Kidney glomerular epithelial cell (primary cell): ENCODE measurements around the gene PTPRN2.

Experiments used
- DNase-seq: peaks from one replicate; lab custom pipeline; 2025; lab: John Stamatoyannopoulos, UW

PTPRN2 gene

DNA sequence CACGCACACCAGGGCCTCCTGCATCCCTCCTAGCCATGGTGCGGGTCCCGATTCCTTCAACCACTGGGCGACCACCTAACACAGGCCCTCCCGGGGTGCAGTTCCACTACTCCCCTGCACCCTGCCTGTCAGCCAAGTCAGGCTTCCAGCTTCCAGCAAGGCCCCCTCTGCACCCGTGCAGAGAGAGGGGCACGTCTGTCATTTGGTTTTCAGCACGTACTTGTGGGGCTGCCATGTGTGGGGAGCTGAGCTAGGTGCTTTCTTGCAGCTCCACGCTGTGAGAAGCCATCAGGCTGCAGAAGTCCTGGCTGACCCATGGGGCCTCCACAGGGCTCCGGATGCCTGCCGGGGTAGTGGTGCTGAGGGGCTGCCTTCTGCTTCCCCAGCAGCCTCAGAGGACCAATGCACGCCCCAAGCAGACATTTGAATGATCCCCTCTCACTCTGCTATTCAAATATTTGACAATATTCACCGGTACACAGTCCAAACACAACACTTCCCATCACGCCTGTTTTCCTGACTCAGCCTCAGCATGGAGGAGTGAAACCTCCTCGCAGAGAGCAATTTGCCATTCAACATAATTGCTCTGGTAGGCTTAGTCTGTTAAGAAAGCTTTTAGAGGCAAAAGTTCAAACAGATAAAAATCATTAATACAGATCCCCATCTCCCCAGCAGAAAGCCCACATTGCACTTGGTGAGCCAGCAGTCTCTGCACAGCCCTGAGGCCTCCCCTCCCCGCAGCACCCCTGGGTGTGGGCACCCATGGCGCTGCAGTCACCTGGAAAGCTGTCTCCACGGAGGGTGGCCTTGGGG lies 449.9 kb downstream of the PTPRN2 start:
- DNase-seq, result no peak

DNA sequence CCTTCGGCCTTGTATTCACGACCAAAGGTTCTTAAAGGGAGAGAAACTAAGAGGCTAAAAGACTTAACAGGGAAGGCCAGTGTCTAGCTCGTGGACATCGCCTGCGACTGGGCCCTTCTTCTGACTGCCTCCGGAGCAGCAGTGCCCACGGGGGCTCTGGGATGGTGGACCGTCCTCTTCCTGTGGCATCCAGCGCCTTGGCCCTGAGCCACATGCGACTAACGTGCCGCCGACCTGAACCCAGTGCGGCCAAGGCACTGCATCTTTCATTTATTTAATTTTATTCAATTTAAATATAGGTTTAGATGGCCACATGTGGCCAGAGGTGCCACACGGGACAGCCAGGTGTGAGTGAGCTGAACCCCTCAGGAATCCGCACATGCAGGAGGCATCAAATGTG lies 451.7 kb downstream of the PTPRN2 start:
- no peak for DNase-seq

DNA sequence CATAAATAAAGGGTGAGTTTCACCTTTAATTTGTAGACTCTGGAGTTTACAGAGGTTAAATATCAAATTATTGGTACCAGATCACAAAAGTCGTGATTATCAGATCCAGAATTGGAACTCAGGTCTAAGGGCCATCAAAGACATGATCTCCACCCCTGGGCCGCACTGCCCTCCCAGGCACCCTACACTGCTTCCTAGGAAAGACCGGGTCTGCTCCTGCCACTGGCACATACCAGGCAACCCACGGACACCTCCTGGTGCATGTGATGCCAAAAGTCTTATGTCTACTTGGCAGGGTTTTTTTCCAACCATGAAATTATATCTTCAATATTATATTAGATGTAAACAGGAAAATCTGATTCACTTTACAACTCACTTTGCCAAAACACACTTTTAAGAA lies 452.8 kb downstream of the PTPRN2 start:
- no peak for DNase-seq

DNA sequence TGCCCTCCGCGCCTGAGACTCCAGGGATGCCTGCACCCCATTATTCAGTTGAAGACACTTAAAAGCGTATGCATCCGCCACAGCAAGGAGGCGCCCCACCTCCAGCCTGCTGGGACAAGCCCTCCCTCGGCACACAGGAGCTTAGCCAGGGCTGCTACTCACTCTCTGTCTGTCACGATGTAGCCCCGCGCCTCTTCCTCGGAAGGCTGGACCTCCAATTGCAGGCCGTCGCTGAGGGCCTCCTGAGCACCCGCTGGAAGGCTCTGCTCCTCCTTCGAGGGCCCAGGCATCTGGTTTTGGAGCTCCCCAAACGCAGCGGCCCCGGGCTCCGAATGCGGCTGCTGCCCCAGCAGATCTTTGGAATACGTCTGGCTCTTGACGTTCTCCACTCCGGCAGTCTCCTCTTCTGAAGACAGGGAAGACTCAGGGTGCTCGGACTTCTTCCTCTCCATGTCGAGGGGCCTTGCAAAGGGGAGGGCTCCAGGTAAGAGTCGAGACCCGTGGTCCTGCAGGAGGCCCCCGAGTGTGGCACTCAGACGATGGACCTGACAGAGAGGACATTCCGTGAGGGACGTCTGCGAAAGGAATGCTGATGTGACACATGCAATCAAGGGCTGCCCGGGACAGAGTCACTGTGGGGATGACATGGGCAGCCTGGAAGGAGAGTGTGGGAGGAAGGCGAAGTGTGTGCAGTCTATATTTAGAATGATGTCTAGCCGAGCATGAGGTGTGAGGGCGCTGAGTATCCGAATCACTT lies 453.9 kb downstream of the PTPRN2 start:
- DNase-seq, result no peak

DNA sequence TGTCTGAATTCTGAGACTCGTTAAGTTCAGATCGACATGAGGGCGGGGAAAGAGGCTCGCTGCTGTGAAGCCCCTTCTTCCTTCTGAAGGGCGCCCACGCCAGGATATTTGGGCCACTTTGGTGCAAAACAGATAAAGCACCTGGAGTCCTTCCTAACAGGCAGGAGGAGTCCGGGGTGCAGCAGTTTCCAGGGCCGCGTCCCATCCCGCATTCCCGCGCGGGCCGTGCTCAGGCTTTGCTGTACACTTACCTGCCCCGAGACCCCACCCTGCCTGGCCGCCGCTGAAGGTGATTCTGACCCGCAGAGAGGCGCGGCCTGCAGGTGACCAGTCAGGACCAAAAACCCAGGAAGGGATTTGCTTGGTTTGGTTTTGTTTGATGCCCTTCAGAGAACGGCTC lies 454.6 kb downstream of the PTPRN2 start:
- DNase-seq, result no peak

DNA sequence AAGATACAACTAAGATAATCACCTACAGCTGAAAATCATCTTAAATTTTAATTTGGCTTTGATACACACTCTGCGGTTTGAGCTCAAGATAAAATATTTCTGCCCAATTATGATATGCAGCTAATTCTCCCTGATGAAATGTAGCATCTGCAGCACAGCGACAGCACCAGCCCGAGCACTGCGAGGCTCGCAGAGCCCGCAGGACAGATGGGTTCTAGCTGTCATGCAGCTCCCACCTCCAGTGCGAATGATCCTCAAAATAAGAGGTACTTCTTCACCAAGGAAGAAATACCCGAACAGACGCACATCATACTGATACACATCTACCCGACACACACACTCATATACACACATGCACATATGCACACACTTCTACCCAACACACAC lies 457.6 kb downstream of the PTPRN2 start:
- no peak for DNase-seq

DNA sequence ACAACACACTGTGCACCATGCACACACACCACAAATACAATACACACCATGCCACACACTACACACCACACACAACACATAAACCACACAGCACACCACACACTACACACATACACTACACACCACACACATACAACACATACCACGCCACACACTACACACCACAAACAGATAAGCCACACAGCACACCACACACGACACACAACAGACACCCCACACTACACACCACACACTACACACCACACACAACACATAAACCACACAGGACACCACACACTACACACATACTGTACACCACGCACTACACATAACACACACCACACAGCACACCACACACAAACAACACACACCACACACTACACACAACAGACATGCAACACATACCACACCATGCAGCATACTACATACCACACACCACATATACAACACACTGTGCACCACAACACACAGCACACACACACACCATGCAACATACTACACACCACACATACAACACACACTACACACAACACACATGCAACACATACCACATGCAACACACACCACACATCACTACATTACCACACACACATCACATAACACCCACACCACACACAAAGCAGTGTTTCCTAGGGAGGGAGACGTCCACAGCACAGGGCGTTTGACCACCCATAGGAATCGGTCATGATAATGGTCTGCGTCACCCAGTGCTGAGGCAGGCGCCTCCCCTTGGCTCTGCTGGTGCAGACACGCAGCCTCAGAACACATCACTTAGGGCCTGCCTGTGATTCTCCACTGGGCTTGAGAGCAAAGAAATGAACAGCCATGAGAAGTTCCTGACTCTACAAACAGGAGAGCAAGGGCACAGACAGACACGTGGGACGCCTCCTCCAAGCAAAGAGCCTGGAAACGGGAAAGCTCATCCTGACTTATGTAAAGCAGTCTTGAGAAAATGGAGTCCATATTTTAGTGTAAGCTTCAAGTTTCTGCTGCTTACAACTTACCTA lies 458.3 kb downstream of the PTPRN2 start:
- no peak for DNase-seq

DNA sequence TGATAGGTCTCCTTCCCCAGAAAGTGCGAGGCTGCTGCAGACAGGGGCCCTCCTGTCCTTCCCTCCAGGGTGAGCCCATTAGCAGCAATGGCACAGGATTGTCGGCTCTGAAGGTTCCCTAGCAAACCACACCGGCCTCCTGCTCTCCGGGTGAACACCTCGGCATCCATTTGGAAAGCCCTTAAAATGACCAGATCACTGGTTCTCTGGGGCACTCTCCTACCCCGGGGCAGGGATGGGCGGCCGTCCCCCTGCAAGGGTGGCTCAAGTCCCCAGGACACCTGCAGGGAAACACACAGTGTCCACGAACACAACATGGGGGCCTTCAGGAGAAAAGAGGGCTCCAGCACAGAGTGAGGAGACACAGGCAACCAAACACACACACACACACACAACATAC lies 459.1 kb downstream of the PTPRN2 start:
- no peak for DNase-seq

DNA sequence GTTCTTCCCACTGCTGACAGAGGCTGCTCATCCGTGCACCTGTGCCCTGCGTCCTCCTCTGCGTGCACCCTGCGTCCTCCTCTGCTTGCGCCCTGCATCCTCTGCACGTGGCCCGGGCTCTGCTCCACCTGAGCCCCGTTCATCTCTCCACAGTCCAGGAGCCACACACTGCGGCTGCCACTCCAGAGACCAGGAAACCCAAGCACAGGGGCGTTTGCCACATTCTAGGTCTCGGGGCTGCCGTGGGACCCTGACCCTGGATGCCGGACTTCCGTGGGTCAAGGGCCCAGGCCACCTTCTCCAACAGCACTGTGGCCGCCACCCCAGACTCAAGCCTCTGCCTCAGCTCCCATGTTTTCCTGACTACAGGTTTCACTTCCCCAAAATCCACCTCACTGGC lies 460.4 kb downstream of the PTPRN2 start:
- no peak for DNase-seq

DNA sequence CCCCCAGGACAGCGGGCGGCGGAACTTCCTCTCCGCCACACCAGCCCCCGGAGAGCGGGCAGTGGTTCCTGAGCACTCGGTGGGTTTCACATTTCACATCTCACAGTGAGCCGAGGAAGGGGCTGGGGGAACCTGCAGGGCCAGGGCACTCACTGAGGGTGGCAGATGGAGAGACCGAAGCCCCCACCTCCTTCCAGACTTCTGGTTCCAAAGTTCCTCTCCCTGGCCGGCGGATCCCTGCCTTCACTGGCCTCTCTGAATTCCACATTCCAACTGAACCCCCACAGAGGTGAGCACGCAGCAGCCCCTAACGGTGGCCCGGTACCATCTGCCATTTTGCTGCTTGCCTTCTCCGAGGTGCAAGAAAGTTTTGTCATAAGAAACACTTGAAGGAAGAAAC lies 461.0 kb downstream of the PTPRN2 start:
- no peak for DNase-seq

DNA sequence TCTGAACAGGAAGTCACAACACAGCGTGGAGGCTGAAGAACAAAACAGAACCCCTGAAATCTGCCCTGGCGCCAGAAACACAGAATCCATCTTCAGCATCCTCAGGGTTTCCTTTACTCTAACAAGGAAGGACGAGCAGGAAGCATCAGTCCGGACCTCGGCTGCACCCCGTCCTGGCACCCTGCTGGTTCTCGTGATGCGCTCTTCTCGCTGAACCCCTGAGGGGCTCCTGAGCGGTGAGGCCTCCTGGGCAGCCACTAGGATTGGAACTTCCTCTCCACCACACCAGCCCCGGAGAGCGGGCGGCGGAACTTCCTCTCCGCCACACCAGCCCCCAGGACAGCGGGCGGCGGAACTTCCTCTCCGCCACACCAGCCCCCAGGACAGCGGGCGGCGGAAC lies 461.9 kb downstream of the PTPRN2 start:
- DNase-seq, result no peak

DNA sequence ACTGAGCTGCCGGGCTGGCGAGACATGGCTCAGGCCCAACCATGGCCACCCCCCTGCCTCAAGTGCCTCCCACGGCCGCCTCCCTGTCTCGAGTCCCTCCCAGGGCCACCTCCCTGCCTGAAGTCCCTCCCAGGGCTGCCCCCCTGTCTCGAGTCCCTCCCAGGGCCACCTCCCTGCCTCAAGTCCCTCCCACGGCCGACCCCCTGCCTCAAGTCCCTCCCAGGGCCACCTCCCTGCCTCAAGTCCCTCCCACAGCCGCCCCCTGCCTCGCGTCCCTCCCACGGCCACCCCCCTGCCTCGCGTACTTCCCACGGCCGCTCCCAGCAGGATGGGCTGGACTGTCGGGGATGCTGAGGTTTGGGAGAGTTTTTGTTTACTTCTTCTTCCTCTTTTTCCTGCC lies 462.5 kb downstream of the PTPRN2 start:
- DNase-seq, result no peak

DNA sequence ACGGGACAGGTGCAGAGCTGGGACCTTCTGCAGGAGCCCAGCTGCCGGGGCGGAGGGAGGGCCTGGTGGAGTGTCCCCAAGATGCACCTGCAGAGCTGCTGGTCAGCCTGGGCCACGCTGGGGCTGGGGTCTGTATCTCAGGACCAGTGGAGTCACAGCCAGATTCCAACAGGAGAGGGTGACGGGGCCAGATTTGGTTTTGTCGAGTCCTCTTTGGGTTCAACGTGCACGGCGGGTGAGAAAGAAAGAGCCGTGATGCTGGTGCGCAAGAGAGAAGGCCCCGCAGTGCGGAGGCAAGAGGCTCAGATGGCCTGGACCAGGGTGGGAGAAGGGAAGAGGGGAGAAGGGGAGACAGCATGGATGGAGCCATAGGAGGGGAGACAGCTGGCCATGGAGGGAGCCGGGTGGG lies 462.9 kb downstream of the PTPRN2 start:
- no peak for DNase-seq

DNA sequence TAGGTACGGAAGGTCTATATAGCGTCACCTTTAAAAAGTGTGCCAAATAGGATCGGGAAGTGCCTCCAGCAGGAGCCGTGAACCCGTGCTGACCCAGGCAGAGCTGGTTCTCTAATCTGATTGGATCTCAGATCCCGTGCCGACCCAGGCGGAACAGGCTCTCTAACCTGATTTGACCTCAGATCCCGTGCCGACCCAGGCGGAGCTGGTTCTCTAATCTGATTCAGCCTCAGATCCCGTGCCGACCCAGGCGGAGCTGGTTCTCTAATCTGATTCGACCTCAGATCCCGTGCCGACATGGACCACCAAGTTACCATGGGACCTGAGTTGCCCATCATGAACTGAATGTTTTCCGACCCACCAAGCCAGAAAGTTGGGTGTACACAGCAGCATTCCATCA lies 463.9 kb downstream of the PTPRN2 start:
- no peak for DNase-seq

DNA sequence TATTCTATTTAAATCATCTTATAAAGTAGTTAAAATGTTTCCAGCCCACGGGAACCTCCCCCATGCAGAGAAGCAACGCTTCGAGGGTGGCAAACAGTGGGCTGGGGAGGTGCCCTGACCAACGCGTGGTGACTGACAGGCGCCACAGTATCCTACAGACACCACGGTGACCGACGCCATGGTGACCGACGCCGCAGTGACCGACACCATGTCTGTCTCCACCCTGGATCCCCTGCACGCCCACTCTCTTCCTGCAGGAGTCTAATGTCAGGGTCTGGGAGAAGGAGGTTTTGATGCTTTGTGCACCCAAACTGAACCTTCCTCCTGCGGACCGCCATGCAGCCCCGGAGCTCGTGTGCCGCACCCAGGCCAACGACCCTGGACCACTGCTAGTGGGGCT lies 464.4 kb downstream of the PTPRN2 start:
- no peak for DNase-seq

DNA sequence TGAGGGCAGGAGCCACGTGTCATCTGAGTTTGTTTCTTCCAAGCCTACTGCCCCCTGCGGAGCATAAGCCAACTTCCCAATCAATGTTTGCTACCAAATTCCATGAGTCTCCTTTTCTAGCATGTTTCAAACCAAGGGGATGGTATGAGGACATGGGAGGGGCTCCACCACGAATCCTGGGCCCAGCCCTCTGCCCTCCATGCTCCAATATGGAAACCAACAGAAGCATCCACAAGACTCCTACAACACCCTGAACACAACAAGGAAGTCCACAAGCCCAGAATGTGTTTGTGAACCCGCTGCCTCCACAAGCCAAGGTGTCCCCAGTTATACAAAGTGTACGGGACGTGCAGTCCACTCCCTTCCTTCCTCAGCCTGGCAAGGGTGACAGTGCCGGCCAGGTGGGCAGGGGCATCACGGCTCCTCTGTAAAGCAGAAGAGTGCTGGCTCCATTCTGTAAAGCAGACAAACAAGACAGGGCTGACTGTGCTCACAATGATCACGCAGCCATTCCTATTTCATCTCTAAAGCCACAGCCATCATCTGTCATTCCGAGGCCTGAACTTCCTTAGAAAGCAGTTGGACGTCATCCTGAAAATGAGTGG lies 466.1 kb downstream of the PTPRN2 start:
- no peak for DNase-seq

DNA sequence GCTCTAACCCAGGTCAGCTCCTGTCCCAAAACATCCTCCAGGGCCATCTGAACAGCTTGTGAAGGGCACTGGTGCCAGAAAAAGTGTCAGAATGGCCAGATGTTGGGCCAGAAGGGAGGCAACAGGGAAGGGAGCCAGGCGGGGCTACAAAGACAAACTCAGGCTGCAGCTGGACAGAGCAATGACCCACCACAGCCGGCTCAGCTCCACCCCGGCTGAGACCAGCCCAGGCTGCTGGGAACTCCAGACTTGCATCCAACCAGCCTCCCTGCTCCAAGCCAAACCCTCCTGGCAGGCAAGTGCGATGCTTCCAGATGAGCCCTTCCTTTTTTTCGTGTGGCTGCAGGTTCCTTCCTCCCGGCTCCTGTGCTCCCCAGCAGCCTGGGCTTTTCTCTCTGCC lies 466.9 kb downstream of the PTPRN2 start:
- DNase-seq, result no peak

DNA sequence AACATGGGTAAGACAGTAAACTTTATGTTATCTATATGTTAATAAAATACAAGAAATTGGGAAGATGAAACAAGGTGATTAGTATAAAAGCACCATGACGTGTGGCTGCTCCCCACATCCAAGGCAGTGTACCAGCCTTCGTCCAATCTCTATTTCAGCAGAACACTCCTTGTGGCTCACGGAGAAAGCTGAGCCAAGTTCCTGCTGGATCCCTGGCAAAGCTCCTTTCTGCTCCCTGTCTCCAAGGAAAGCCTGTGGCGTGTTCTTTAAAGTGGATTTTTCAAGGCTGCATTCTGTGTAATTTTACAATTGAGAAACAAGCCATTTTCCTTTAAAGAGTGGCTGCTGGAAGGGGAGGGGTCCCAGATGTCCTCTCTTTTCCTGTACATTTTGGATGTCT lies 467.3 kb downstream of the PTPRN2 start:
- no peak for DNase-seq

DNA sequence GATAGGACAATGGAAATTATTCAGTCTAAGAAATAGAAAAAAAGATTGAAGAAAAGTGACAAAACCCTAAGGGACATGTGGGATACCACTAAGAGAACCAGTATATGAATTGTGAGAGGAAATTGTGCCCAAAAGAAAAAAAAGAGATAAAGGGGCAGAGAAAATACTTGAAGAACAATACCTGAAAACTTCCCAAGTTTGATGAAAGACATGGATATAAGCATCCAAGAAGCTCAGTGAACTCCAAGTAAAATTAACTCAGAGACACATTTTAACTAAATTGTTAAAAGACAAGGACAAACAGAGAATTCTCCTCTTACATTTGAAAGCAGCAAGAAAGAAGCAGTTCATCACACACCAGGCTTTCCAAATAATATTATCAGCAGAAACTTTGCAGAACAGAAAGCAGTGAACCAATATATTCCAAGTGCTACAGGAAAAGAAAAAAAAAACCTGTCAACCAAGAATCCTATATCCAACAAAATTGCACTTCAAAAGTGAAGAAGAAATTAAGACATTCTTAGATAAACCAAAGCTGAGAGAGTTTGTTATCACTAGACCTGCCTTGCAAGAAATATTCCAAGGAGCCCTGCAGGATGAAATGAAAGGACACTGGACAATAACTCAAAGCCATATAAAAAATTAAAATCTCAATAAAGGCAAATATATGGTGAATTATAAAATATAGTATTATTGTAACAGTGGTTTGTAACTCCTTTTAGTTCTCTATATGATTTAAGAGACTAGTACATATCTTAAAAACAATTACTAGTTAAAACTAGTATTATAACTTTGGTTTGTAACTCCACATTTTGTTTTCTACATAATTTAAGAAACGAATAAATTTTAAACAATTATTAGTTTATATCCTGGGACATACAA lies 470.0 kb downstream of the PTPRN2 start:
- no peak for DNase-seq

DNA sequence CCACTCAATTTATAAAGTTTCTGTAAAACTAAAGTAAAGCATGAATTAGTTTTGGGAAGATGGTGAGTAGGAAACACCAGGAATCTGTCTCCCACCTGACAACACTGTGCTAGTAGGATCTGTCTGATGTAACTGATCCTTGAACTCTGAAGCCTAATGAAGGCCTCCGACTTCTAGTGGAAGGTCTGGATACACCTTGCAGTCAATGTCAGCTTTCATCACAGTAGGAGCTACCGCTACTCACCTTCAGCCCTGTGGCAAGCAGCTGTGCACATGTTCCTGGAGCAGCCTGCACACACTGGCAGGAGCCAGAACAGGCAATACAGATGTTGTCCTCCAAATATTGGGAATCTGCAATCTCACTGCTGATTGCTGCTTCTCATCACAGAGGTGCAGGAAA lies 471.4 kb downstream of the PTPRN2 start:
- DNase-seq, result no peak
